NT2/D1 (cell line): ENCODE results near the gene TMEM63B.

Experiments used
- YY1 ChIP-seq: IDR thresholded peaks from 2 replicates; pipeline ENCODE4 v1.6.1; 2011; ENCODE audit not compliant: insufficient read length, insufficient read depth
- ZNF274 ChIP-seq: IDR thresholded peaks from 2 replicates; pipeline ENCODE4 v1.6.1; 2011; ENCODE audit warnings: mild to moderate bottlenecking, low read depth, low read length

DNA sequence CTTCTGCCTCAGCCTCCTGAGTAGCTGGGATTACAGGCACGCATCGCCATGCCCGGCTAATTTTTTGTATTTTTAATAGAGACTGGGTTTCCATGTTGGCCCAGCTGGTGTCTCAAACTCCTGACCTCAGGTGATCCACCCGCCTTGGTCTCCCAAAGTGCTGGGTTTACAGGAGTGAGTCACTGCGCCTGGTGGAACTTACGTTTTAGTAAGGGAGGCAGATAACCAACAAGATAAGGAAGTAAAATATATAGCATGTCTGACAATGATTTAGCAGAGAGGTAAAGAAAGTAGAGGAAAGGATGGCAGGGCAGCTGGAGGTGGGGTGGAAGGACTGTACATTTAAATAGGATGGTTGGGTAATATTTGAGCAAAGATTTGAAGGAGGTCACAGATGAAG lies 76.6 kb downstream of the TMEM63B start:
- TF ChIP-seq ZNF274 (no peak), YY1 (no peak)
